Smooth muscle cell (in vitro differentiated cells): ENCODE data around the gene CBY1. TPM values are rescaled to one million over a fixed set of nuclear protein-coding genes. Genes with fewer than 3 reads are reported as not detected.

ENCODE experiments used
- DNase-seq: peaks from one replicate; lab custom pipeline; 2025; ENCODE audit not compliant: unreplicated experiment; lab: John Stamatoyannopoulos, UW
- H2AFZ ChIP-seq: fragments of 200-600 bp; sonication (generic); 2 replicates; pipeline ENCODE4 v1.6.0; 2016; ENCODE audit warnings: antibody characterized with exemption, low read depth, mild to moderate bottlenecking
- H3F3A ChIP-seq: fragments of 200-600 bp; sonication (generic); 2 replicates; pipeline ENCODE4 v1.6.0; 2017; ENCODE audit warnings: antibody characterized with exemption, low read depth
- H3K27ac ChIP-seq: fragments of 200-600 bp; sonication (generic); 2 replicates; pipeline ENCODE4 v1.5.1; 2016; ENCODE audit warnings: low read depth, mild to moderate bottlenecking
- H3K27me3 ChIP-seq: fragments of 200-600 bp; sonication (generic); 2 replicates; pipeline ENCODE4 v1.6.1; 2016; ENCODE audit warnings: low read depth, mild to moderate bottlenecking
- H3K36me3 ChIP-seq: fragments of 200-600 bp; sonication (generic); 2 replicates; pipeline ENCODE4 v1.5.1; 2016; ENCODE audit warnings: low read depth
- H3K4me1 ChIP-seq: fragments of 200-600 bp; sonication (generic); 2 replicates; pipeline ENCODE4 v1.5.1; 2016; ENCODE audit warnings: low read depth
- H3K4me2 ChIP-seq: fragments of 200-600 bp; sonication (generic); 2 replicates; pipeline ENCODE4 v1.6.0; 2016; ENCODE audit warnings: mild to moderate bottlenecking
- H3K4me3 ChIP-seq: fragments of 200-600 bp; sonication (generic); 2 replicates; pipeline ENCODE4 v1.5.1; 2016; ENCODE audit warnings: mild to moderate bottlenecking
- H3K79me2 ChIP-seq: fragments of 200-600 bp; sonication (generic); 2 replicates; pipeline ENCODE4 v1.6.0; 2016; ENCODE audit warnings: low read depth, mild to moderate bottlenecking
- H3K9ac ChIP-seq: fragments of 200-600 bp; sonication (generic); 2 replicates; pipeline ENCODE4 v1.6.0; 2016; ENCODE audit warnings: low read depth
- H3K9me3 ChIP-seq: fragments of 200-600 bp; sonication (generic); replicated peaks from 2 replicates; pipeline ENCODE4 v1.5.1; 2016; ENCODE audit warnings: low read depth
- H4K20me1 ChIP-seq: fragments of 200-600 bp; sonication (generic); 2 replicates; pipeline ENCODE4 v1.6.0; 2016; ENCODE audit warnings: low read depth
- CTCF ChIP-seq: fragments of 200-600 bp; sonication (generic); IDR thresholded peaks from 2 replicates; pipeline ENCODE4 v1.5.1; 2017; ENCODE audit warnings: borderline replicate concordance, mild to moderate bottlenecking, antibody characterized with exemption; ENCODE audit not compliant: insufficient read depth, poor library complexity, severe bottlenecking
- WGBS: methylation state at CpG from one replicate; pipeline ENCODE4 v1.1.7; 2016; ENCODE audit warnings: low lambda C conversion rate; 5-methylcytosine and 5-hydroxymethylcytosine counted together
- polyA plus RNA-seq: library from polyadenylated mRNA; unstranded; fragments of >200 nt; fragmentation: Nextera tagmentation; extraction: Ambion mirVana; gene quantifications from 2 replicates; pipeline ENCODE4 v1.2.1, GENCODE V29; 2016
- total RNA-seq: library from RNA; depleted of rRNA; stranded (reverse); fragments of >200 nt; gene quantifications from 2 replicates; pipeline ENCODE4 v1.2.3, GENCODE V29; 2014

CBY1 gene
- total and polyA plus RNA-seq, 2 experiments from 2014 or later: 12.3 to 52.9 TPM

DNA sequence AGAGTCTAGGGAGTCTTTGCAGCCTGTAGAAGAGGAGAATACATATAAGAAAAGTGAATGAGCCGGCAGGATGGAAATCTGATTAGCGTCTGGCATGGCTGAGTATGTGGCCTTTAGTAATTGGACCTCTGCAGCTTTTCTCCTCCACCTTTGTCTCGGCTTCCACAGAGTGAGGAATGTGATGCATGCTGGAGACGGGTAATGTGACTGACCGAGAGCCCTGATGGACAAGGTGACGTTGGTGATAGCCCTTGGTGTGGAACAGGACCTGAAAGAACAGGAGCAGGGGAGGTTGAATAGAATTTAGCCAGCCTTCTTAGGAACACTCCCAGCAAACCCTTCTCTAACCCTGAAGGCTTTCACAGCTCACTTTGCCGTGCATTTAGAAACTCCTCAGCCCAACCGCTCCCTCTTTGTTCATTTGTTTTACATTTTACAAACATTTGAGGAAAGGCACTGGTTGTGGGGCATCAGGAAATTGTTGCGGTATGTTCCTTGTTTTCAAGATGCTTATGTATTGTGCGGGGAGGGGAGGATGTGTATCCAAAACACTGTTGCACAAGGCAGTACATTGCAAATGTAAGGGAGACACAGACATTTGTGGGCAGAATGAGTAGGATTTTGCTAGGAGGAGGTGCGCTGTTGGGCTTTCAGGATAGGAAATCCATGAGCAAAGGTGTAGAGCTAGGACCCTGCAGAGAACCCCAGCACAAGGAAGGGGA, 56.2 kb downstream of the CBY1 start:
- Histone ChIP-seq H4K20me1 (peaks cover 100% of the 10 kb centered on the region), H3F3A (peaks cover 9% of the 10 kb centered on the region), H3K79me2 (peaks cover 72% of the 10 kb centered on the region), H2AFZ (no peak overlapping the region), H3K4me1 (peaks cover 14% of the 10 kb centered on the region), H3K36me3 (no peaks in the 10 kb centered on the region), H3K27me3 (no peaks in the 10 kb centered on the region), H3K9me3 (no peaks in the 10 kb centered on the region), H3K27ac (no peak overlapping the region), H3K4me3 (no peak overlapping the region), H3K9ac (no peak overlapping the region), H3K4me2 (no peak overlapping the region)
- DNase-seq: no peak
- 83% methylated on average over 11 of the region's 11 CpGs for WGBS
- TF ChIP-seq CTCF: no peak

DNA sequence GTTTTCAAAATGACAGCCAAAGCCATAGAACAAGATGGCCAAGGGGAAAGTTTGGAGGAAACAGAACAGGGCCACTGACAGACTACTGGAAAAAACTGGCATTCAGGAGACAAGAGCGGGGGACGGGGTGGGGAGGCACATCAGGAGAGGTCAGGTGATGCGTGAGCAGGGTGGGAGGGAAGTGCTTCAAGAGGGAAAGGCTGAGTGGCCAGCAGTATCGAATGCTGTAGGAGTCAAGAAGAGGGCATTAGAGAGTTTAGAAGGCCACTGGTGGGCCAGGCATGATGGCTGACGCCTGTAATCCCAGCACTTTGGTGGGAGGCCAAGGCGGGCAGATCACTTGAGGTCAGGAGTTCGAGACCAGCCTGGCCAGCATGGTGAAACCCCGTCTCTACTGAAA, 57.5 kb downstream of the CBY1 start:
- Histone ChIP-seq H4K20me1 (peaks cover 97% of the 10 kb centered on the region), H3K4me3 (no peak overlapping the region), H3K27ac (no peak overlapping the region), H3K4me1 (peaks cover 13% of the 10 kb centered on the region), H3K27me3 (no peaks in the 10 kb centered on the region), H3K9me3 (no peaks in the 10 kb centered on the region), H3F3A (peaks cover 15% of the 10 kb centered on the region), H3K36me3 (no peaks in the 10 kb centered on the region), H3K79me2 (peaks cover 59% of the 10 kb centered on the region), H3K4me2 (no peak overlapping the region), H2AFZ (no peak overlapping the region), H3K9ac (no peak overlapping the region)
- no peak for TF ChIP-seq CTCF
- no peak for DNase-seq
- 90% methylated on average over 8 of the region's 8 CpGs for WGBS

DNA sequence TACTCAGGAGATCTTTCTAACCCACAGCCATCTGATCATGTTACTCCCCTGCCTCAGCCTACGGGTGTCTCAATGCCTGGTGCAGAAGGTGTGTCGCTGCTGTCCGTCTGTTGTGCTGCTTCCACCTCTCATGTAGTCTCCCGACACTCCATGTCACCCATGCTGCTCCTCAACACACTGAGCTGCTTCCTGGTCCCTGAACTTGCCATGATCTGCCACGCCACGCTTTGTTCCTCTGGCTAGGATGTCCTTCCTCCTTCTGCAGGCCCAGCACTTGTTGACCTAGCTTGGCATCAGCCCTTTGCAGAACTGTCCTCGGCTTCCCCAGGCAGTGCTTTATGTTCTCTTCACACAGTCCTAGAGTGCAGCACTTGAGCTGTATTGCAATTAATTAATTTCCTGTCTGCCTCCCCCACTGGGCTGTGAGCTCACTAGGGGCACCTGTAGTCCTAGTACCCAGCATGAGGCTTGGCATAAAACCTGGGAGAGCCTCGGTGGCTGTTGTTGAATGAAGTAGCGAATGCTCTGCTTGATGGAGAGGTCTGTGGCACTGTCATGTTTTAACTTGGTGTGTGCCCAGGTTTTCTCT, 58.8 kb downstream of the CBY1 start:
- no peaks in the 10 kb centered on the region for H3K27me3 ChIP-seq
- WGBS: 99% methylated on average over 9 of the region's 9 CpGs
- H3K36me3 ChIP-seq: no peaks in the 10 kb centered on the region
- DNase-seq: no peak
- no peak overlapping the region for H3K27ac ChIP-seq
- H3K4me3 ChIP-seq: no peak overlapping the region
- no peak overlapping the region for H3K9ac ChIP-seq
- no peak for TF ChIP-seq CTCF
- H3K79me2 ChIP-seq: peaks cover 45% of the 10 kb centered on the region
- H3F3A ChIP-seq: peaks cover 15% of the 10 kb centered on the region
- peaks cover 13% of the 10 kb centered on the region for H3K4me1 ChIP-seq
- no peak overlapping the region for H2AFZ ChIP-seq
- H4K20me1 ChIP-seq: peaks cover 90% of the 10 kb centered on the region
- H3K4me2 ChIP-seq: no peak overlapping the region
- no peaks in the 10 kb centered on the region for H3K9me3 ChIP-seq
